CD4-positive, alpha-beta T cell (primary cell): Measurements from ENCODE around the gene USP9X. TPM values are rescaled to one million over a fixed set of nuclear protein-coding genes. Genes with fewer than 3 reads are reported as not detected.

ENCODE experiments used
- ATAC-seq: fragments of 200-7000 bp; cut with Tn5 transposase; one replicate; pipeline ENCODE4 v1.10.0; 2022; ENCODE audit warnings: mild to moderate bottlenecking; ENCODE audit not compliant: poor library complexity
- CTCF ChIA-PET: fragments of 350-600 bp; sonication (Branson Sonifier 250); formaldehyde crosslinking; loops from one replicate; lab custom pipeline; 2021; ENCODE audit warnings: antibody characterized with exemption, inconsistent platforms; lab: Charles Lee
- POLR2A ChIA-PET: fragments of 350-600 bp; sonication (Branson Sonifier 250); formaldehyde crosslinking; loops from one replicate; lab custom pipeline; 2021; ENCODE audit warnings: antibody characterized with exemption, inconsistent platforms; lab: Charles Lee
- DNase-seq, 14 experiments: peaks; one replicate each; pipeline ENCODE4 v3.0.0-alpha.2; 2013 to 2020; ENCODE audit warnings: mixed read lengths in 2 of 14
- H3K27ac ChIP-seq, 2 donors: one replicate each; pipeline versions ENCODE4 v1.5.1 to v1.7.0; 2013; ENCODE audit warnings: low read length in 2 of 2, low read depth in 1 of 2, mild to moderate bottlenecking in 1 of 2
- H3K27me3 ChIP-seq, 2 experiments: 1 replicate in 1 of 2; 2 replicates in 1 of 2; pipeline versions ENCODE4 v1.6.1 to v1.7.0; 2013; ENCODE audit warnings: low read length in 2 of 2, control low read depth in 1 of 2, mild to moderate bottlenecking in 1 of 2, moderate library complexity in 1 of 2; ENCODE audit not compliant: insufficient read depth in 2 of 2, control insufficient read depth in 1 of 2
- H3K36me3 ChIP-seq: one replicate; pipeline ENCODE4 v1.6.1; 2013; ENCODE audit warnings: low read length, control low read depth; ENCODE audit not compliant: insufficient read depth
- H3K4me1 ChIP-seq: one replicate; pipeline ENCODE4 v1.6.1; 2013; ENCODE audit warnings: low read length, control low read depth; ENCODE audit not compliant: insufficient read depth
- H3K4me3 ChIP-seq: one replicate; pipeline ENCODE4 v1.5.1; 2013; ENCODE audit warnings: mild to moderate bottlenecking, low read length, moderate library complexity
- H3K9me3 ChIP-seq, 2 experiments: 1 replicate in 1 of 2; 2 replicates in 1 of 2; pipeline versions ENCODE4 v1.6.1 to v1.7.0; 2013; ENCODE audit warnings: low read length in 2 of 2, mild to moderate bottlenecking in 2 of 2, control low read depth in 1 of 2, moderate library complexity in 1 of 2; ENCODE audit not compliant: control insufficient read depth in 1 of 2, insufficient read depth in 1 of 2
- H3K27ac Mint-ChIP-seq: one replicate; pipeline ENCODE4 v1.8.0; 2020; ENCODE audit warnings: mixed read lengths
- H3K27me3 Mint-ChIP-seq: one replicate; pipeline ENCODE4 v1.8.0; 2021; ENCODE audit warnings: mixed read lengths
- H3K36me3 Mint-ChIP-seq: one replicate; pipeline ENCODE4 v1.8.0; 2021; ENCODE audit warnings: low read depth, mixed read lengths
- H3K4me1 Mint-ChIP-seq: one replicate; pipeline ENCODE4 v1.8.0; 2021; ENCODE audit warnings: low read depth, mixed read lengths
- H3K4me3 Mint-ChIP-seq: one replicate; pipeline ENCODE4 v1.8.0; 2020; ENCODE audit warnings: mild to moderate bottlenecking, mixed read lengths
- H3K9me3 Mint-ChIP-seq: one replicate; pipeline ENCODE4 v1.8.0; 2020; ENCODE audit warnings: mixed read lengths
- CTCF ChIP-seq: fragments of 200-600 bp; IDR thresholded peaks from one replicate; pipeline ENCODE4 v1.8.0; 2022; ENCODE audit warnings: antibody characterized with exemption, mild to moderate bottlenecking
- intact Hi-C, 2 experiments: fragments of 100-400 bp; cut with DNase I in 1 of 2; cut with micrococcal nuclease in 1 of 2; formaldehyde crosslinking; loops; one replicate each; pipeline versions ENCODE4 v1.15.1 to v1.9.0; 2023 to 2025; cut with DNase I, micrococcal nuclease
- total RNA-seq, 174 experiments: library from RNA in 2 of 174; stranded (reverse) in 2 of 174; gene quantifications; one replicate each; pipeline ENCODE4 v1.2.3 and lab custom pipeline; 2021 to 2026

Gene USP9X
- total RNA-seq, 2 experiments from 2014 or later = 70.4 to 74.8 TPM

- Mint-ChIP-seq H3K9me3 (peaks cover 3% of the 10 kb centered on the region), H3K4me3 (no peak overlapping the region), H3K36me3 (peaks cover 67% of the 10 kb centered on the region), H3K4me1 (peaks cover 6% of the 10 kb centered on the region), H3K27me3 (no peaks in the 10 kb centered on the region), H3K27ac (no peak overlapping the region)
- DNase-seq = no peak
- intact Hi-C loops = no loop called here
- Histone ChIP-seq H3K4me1 (no peaks in the 10 kb centered on the region), H3K9me3 (no peaks in the 10 kb centered on the region), H3K4me3 (no peak overlapping the region), H3K36me3 (peaks cover 64% of the 10 kb centered on the region), H3K27me3 (no peaks in the 10 kb centered on the region), H3K27ac (no peak overlapping the region)
- ChIA-PET POLR2A (no interaction called here), CTCF (interaction anchor here (0.7 kb wide), 1 partner anchor 23 kb away, joined by 3 read pairs; no protein-coding TSS in a partner anchor)
- no peak for TF ChIP-seq CTCF
- no peak for ATAC-seq
Measured at GRCh38 chrX:41200785-41201184, 115.5 kb downstream of the USP9X start.

GRCh38 chrX:41209853-41210252, 124.6 kb downstream of the USP9X start:
- no peak overlapping the region for H3K27ac Mint-ChIP-seq
- Histone ChIP-seq H3K36me3 (peaks cover 67% of the 10 kb centered on the region), H3K27me3 (no peaks in the 10 kb centered on the region), H3K27ac (no peak overlapping the region), H3K4me3 (no peak overlapping the region), H3K4me1 (no peaks in the 10 kb centered on the region), H3K9me3 (peaks cover 29 to 30% of the 10 kb centered on the region in 2 experiments)
- CTCF ChIA-PET = no interaction called here
- H3K27me3 Mint-ChIP-seq = no peaks in the 10 kb centered on the region
- intact Hi-C loops = loop anchor here in 1 of 2 experiments (10.0 kb wide), 1 partner anchor 45 kb away; no protein-coding TSS in a partner anchor
- no peaks in the 10 kb centered on the region for H3K4me1 Mint-ChIP-seq
- POLR2A ChIA-PET = no interaction called here
- peaks cover 90% of the 10 kb centered on the region for H3K36me3 Mint-ChIP-seq
- TF ChIP-seq CTCF = no peak
- ATAC-seq = no peak
- DNase-seq = no peak
- peaks cover 3% of the 10 kb centered on the region for H3K9me3 Mint-ChIP-seq
- no peak overlapping the region for H3K4me3 Mint-ChIP-seq

DNA sequence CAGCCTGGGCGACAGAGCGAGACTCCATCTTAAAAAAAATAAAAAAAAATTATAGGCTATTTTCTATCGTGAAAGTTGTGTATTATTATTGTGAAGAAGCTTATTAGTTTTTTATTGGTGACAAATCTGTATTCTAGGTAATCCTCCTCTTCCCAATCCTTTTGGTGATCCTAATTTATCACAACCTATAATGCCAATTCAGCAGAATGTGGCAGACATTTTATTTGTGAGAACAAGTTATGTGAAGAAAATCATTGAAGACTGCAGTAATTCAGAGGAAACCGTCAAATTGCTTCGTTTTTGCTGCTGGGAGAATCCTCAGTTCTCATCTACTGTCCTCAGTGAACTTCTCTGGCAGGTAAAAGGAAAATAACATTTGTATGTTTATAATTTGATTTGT, 139.4 kb downstream of the USP9X start:
- H3K9me3 Mint-ChIP-seq = no peaks in the 10 kb centered on the region
- intact Hi-C loops = loop anchor here in 1 of 2 experiments (5.0 kb wide), 1 partner anchor 42 kb away; no protein-coding TSS in a partner anchor

More for the DNA sequence above, 139.4 kb downstream of the USP9X start:
- Histone ChIP-seq H3K4me3 (no peak overlapping the region), H3K36me3 (peaks cover 51% of the 10 kb centered on the region), H3K27me3 (no peaks in the 10 kb centered on the region), H3K9me3 (no peaks in the 10 kb centered on the region), H3K27ac (no peak overlapping the region), H3K4me1 (no peaks in the 10 kb centered on the region)
- Mint-ChIP-seq H3K4me1 (no peaks in the 10 kb centered on the region), H3K27me3 (no peaks in the 10 kb centered on the region), H3K36me3 (peaks cover 78% of the 10 kb centered on the region), H3K4me3 (no peak overlapping the region), H3K27ac (no peak overlapping the region)
- ChIA-PET POLR2A (no interaction called here), CTCF (no interaction called here)
- no peak for TF ChIP-seq CTCF
- DNase-seq = no peak
- ATAC-seq = no peak
